RWPE2 (cell line): ENCODE results near the gene PROX1.

Source experiments
- ATAC-seq: fragments of 200-7000 bp; cut with Tn5 transposase; 3 replicates; pipeline ENCODE4 v1.9.1; 2021; ENCODE audit warnings: low read depth
- DNase-seq: peaks from one replicate; pipeline ENCODE4 v3.0.0-alpha.2; 2020; ENCODE audit warnings: low spot score
- H3K27ac ChIP-seq: fragments of 450-650 bp; 2 replicates; pipeline ENCODE4 v1.5.1; 2017; ENCODE audit warnings: mild to moderate bottlenecking; ENCODE audit not compliant: poor library complexity, severe bottlenecking
- H3K27me3 ChIP-seq: fragments of 250-450 bp; sonication (Bioruptor Pico); 2 replicates; pipeline ENCODE4 v1.5.1; 2021; ENCODE audit warnings: mild to moderate bottlenecking, moderate library complexity; ENCODE audit not compliant: insufficient read depth, poor library complexity, severe bottlenecking
- H3K36me3 ChIP-seq: fragments of 250-450 bp; sonication (Bioruptor Pico); 2 replicates; pipeline ENCODE4 v1.5.1; 2020; ENCODE audit warnings: low read depth, mild to moderate bottlenecking, moderate library complexity
- H3K4me1 ChIP-seq: fragments of 250-450 bp; sonication (Bioruptor Pico); 2 replicates; pipeline ENCODE4 v1.5.1; 2021; ENCODE audit warnings: mild to moderate bottlenecking, moderate library complexity; ENCODE audit not compliant: insufficient read depth, poor library complexity, severe bottlenecking
- H3K4me3 ChIP-seq: fragments of 250-450 bp; sonication (Bioruptor Pico); 2 replicates; pipeline ENCODE4 v1.5.1; 2021; ENCODE audit warnings: mild to moderate bottlenecking, moderate library complexity; ENCODE audit not compliant: severe bottlenecking
- H3K9me3 ChIP-seq: fragments of 250-450 bp; sonication (Bioruptor Pico); 2 replicates; pipeline ENCODE4 v1.5.1; 2021; ENCODE audit warnings: mild to moderate bottlenecking, moderate library complexity; ENCODE audit not compliant: severe bottlenecking
- TF ChIP-seq, protein P1 (sequence below): fragments of 450-650 bp; IDR thresholded peaks from one replicate; pipeline ENCODE4 v1.5.1; 2017; ENCODE audit warnings: mild to moderate bottlenecking, moderate library complexity; ENCODE audit not compliant: poor library complexity, severe bottlenecking

The PROX1 gene

DNA sequence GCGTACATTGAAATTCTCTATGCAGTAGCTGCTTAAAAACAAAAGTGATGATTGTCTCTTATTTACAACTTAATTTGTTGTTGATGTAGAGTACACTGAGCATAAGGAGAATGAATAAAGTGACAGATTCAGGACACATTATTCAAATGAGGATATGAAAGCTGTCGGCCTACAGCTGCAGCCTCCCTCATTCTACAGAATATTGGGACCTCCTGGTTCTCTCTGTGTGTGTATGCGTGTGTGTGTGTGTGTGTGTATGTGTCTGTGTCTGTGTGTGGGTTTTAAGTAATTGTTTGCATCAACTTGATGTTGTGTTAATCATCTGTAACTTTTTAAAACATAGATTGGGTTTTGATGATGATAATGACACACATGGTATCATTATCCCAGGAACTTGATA is 17.9 kb downstream of the PROX1 start:
- TF ChIP-seq, protein P1, sequence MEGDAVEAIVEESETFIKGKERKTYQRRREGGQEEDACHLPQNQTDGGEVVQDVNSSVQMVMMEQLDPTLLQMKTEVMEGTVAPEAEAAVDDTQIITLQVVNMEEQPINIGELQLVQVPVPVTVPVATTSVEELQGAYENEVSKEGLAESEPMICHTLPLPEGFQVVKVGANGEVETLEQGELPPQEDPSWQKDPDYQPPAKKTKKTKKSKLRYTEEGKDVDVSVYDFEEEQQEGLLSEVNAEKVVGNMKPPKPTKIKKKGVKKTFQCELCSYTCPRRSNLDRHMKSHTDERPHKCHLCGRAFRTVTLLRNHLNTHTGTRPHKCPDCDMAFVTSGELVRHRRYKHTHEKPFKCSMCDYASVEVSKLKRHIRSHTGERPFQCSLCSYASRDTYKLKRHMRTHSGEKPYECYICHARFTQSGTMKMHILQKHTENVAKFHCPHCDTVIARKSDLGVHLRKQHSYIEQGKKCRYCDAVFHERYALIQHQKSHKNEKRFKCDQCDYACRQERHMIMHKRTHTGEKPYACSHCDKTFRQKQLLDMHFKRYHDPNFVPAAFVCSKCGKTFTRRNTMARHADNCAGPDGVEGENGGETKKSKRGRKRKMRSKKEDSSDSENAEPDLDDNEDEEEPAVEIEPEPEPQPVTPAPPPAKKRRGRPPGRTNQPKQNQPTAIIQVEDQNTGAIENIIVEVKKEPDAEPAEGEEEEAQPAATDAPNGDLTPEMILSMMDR, result no peak
- Histone ChIP-seq H3K9me3 (no peaks in the 10 kb centered on the region), H3K4me1 (no peaks in the 10 kb centered on the region), H3K36me3 (no peaks in the 10 kb centered on the region), H3K27ac (no peak overlapping the region), H3K4me3 (no peak overlapping the region), H3K27me3 (no peaks in the 10 kb centered on the region)
- ATAC-seq (no peak), DNase-seq (no peak)

DNA sequence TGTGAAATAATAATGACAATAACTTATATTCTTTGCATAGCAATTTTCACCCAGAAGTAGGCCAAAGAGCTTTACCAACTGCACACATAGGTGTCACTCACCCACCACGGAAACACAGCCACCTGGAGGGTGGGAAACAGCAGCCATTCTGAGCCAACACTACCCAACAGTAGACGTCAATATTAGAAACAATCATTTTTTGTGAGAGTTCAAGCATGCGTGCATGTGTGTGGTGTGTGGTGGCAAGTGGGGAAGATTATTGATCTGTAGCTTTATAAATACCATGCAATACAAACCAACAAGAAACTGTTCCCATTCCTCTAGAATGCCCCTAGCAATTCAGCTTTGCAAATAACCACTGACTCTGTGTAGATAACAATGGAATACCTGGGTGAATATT is 19.1 kb downstream of the PROX1 start:
- Histone ChIP-seq H3K36me3 (no peaks in the 10 kb centered on the region), H3K4me3 (no peak overlapping the region)
- TF ChIP-seq, protein P1, result no peak

DNA sequence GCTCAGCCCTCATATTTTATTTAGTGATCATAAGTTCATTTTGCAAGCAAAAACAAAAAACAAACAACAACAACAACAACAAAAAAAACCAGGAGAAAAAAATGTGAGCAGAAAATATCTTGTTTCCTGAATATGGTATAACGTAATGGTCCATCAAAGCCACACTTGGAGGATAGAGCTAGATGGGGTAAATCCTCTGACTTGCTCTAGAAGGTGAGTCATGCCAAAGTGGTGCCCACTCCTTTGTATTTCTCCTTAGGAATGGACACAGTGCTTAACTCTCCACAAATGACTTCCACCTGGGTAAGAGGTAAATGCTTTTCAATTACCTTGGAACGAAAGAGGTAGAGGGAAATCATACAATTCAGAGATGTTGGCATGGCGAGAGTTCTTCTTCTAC is 20.6 kb downstream of the PROX1 start:
- Histone ChIP-seq H3K36me3 (no peaks in the 10 kb centered on the region), H3K9me3 (no peaks in the 10 kb centered on the region), H3K27me3 (no peaks in the 10 kb centered on the region), H3K4me1 (no peaks in the 10 kb centered on the region), H3K27ac (no peak overlapping the region), H3K4me3 (no peak overlapping the region)
- ATAC-seq, result no peak
- TF ChIP-seq, protein P1, result no peak
- DNase-seq, result no peak

More for the DNA sequence above, 19.1 kb downstream of the PROX1 start:
- no peaks in the 10 kb centered on the region for H3K9me3 ChIP-seq
- no peaks in the 10 kb centered on the region for H3K27me3 ChIP-seq
- H3K4me1 ChIP-seq, result no peaks in the 10 kb centered on the region
- ATAC-seq (no peak), DNase-seq (no peak)
- no peak overlapping the region for H3K27ac ChIP-seq

DNA sequence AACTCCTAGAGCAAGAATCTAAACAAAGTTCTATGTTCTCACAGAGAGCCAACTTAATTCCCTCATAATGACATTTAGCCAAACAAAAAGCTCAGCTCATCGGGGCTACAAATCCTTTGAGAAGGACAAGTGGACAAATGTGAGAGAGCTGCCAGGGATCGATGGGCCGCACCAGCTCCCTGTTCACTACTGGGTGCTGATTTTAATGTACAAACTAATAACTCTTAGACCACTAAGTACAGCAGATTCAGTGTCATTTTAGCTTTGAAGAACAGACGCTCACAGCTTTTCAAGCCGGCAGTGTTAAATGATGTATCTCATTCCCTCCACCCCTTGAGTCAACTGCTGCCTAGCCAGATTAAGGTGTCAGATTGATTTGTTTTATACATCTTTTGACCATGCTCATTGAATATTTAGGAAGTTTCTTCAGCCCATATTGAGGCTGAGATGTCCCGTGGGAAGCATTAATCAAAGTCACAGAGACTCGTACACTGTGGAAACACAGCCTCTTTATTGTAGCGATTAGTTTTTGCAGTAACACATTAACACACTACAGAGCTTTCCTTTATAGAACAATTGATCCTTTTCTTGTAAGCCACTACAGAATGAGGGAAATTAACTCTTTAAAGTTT is 21.1 kb downstream of the PROX1 start:
- no peak for DNase-seq
- ATAC-seq, result no peak
- Histone ChIP-seq H3K9me3 (no peaks in the 10 kb centered on the region), H3K4me3 (no peak overlapping the region), H3K36me3 (no peaks in the 10 kb centered on the region), H3K4me1 (no peaks in the 10 kb centered on the region), H3K27ac (no peak overlapping the region), H3K27me3 (no peaks in the 10 kb centered on the region)
- TF ChIP-seq, protein P1, result no peak

DNA sequence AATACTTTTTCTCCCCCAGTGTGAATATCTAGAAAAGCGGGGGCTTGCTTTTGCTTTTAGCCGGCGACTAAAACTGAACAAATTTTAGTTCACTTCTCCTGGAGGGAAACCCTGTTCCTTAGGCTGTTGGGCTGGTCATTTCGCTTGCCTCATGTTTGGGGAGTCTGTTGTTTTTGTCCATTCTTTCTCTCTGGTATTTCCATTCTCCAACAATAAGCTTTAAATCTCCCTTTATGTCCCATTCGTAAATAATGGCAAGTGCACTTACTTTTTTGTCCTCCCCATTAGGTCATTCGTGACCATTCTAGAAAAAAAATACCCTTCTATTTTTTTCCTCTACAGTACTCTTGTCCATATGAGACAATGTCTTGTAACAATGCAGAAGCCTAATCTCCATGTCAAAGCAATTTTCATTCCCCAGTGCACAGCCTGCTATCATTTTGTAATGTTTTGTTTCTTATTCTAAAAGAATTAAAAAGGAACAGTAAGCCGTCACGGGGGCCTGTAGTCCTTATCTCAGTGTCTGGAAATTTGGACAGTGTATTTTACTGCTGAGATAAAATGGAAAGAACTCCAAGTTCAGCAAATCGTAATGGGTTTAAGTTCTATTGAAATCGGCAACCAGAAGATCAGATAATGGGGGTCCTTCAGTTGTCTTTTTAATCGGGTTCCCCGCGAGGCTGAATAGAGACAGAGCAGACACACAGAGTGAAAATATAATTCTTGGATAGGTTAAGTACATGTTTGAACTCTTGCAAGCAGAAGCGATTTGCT is 21.8 kb downstream of the PROX1 start:
- H3K36me3 ChIP-seq, result no peaks in the 10 kb centered on the region

More for the DNA sequence above, 21.8 kb downstream of the PROX1 start:
- no peak for ATAC-seq
- TF ChIP-seq, protein P1, result no peak
- no peak overlapping the region for H3K27ac ChIP-seq
- no peaks in the 10 kb centered on the region for H3K27me3 ChIP-seq
- no peak overlapping the region for H3K4me3 ChIP-seq
- DNase-seq, result no peak
- no peaks in the 10 kb centered on the region for H3K9me3 ChIP-seq
- H3K4me1 ChIP-seq, result no peaks in the 10 kb centered on the region
